Ramos (cell line): ENCODE measurements around the gene RECK.
"Not testable (repeated sequence)": the region's sequence is repeated elsewhere in the genome, so short reads cannot be mapped to it uniquely, and the experiment has no call there.

Source experiments
- in situ Hi-C: fragments of 300-500 bp; cut with MboI; formaldehyde crosslinking; loops from one replicate; pipeline ENCODE4 v1.14.3; 2022; ENCODE audit warnings: low sequenced_read_pairs; ENCODE audit not compliant: unreplicated experiment

Gene RECK

GRCh38 chr9:36036780-36037548 lies at the start of gene RECK:
Gene RECK (plus strand): TSS chr9:36036913. CDS start chr9:36036999, 86 bp downstream.
- in situ Hi-C loops, result no loop called here

GRCh38 chr9:35990155-35990554 lies 46.6 kb upstream of the RECK start:
- in situ Hi-C loops, result no loop called here

GRCh38 chr9:35993136-35993535 lies 43.6 kb upstream of the RECK start:
- in situ Hi-C loops, result not testable (repeated sequence)

GRCh38 chr9:35993976-35994720 lies 42.6 kb upstream of the RECK start:
- in situ Hi-C loops, result no loop called here

GRCh38 chr9:35994959-35995358 lies 41.8 kb upstream of the RECK start:
- in situ Hi-C loops, result no loop called here

GRCh38 chr9:35996358-35996970 lies 40.2 kb upstream of the RECK start:
- in situ Hi-C loops, result no loop called here

GRCh38 chr9:35997016-35997415 lies 39.7 kb upstream of the RECK start:
- in situ Hi-C loops, result not testable (repeated sequence)

- in situ Hi-C loops, result no loop called here
Measured at GRCh38 chr9:35998333-35998732, 38.4 kb upstream of the RECK start.

- in situ Hi-C loops, result no loop called here
Measured at GRCh38 chr9:36005891-36006290, 30.8 kb upstream of the RECK start.

- in situ Hi-C loops, result no loop called here
Measured at GRCh38 chr9:36006549-36007315, 30.0 kb upstream of the RECK start.

- in situ Hi-C loops, result no loop called here
Measured at GRCh38 chr9:36007316-36007708, 29.4 kb upstream of the RECK start.

GRCh38 chr9:36007852-36008251 lies 28.9 kb upstream of the RECK start:
- in situ Hi-C loops, result no loop called here

- in situ Hi-C loops, result no loop called here
Measured at GRCh38 chr9:36008774-36009300, 27.9 kb upstream of the RECK start.

- in situ Hi-C loops, result no loop called here
Measured at GRCh38 chr9:36011379-36011778, 25.3 kb upstream of the RECK start.

GRCh38 chr9:36017278-36017677 lies 19.4 kb upstream of the RECK start:
- in situ Hi-C loops, result no loop called here

GRCh38 chr9:36018129-36018528 lies 18.6 kb upstream of the RECK start:
- in situ Hi-C loops, result no loop called here

GRCh38 chr9:36018891-36019720 lies 17.6 kb upstream of the RECK start:
- in situ Hi-C loops, result no loop called here

GRCh38 chr9:36021968-36022367 lies 14.7 kb upstream of the RECK start:
- in situ Hi-C loops, result loop anchor here (5.0 kb wide), 1 partner anchor 65 kb away; the partner anchor contains the start of gene OR2S2
